ENCODE results near the gene TRNAU1AP.

GRCh38 chr1:28560886-28561285, 8.0 kb downstream of the TRNAU1AP start:
- TF ChIP-seq EZH2 (optimal IDR thresholded peaks at IDR 0.05; ENCODE audit: low read depth, low read length) (no peak), CTCF (IDR thresholded peaks at IDR 0.05; ENCODE audit: low read length) (no peak)
